Measurements from ENCODE around the gene SNAP29.
A peak's percentile ranks its signal among the peaks of the same experiment; 100 is the strongest.

The SNAP29 gene

GRCh38 chr22:20884454-20884853 is 25.6 kb downstream of the SNAP29 start:
- no peak for ATAC-seq (ENCODE audit: low read depth)
- Histone ChIP-seq H3K4me1 (ENCODE audit: insufficient read depth, poor library complexity, severe bottlenecking) (peaks cover 9% of the 10 kb centered on the region), H3K27ac (ENCODE audit: poor library complexity, severe bottlenecking) (no peak overlapping the region), H3K36me3 (ENCODE audit: low read depth) (peaks cover 52% of the 10 kb centered on the region), H3K27me3 (ENCODE audit: insufficient read depth, poor library complexity, severe bottlenecking) (no peaks in the 10 kb centered on the region), H3K4me3 (ENCODE audit: severe bottlenecking) (no peak overlapping the region), H3K9me3 (ENCODE audit: severe bottlenecking) (no peaks in the 10 kb centered on the region)
- no peak for TF ChIP-seq CTCF (IDR thresholded peaks at IDR 0.05; ENCODE audit: poor library complexity, severe bottlenecking)
- no peak for DNase-seq (ENCODE audit: low spot score)

DNA sequence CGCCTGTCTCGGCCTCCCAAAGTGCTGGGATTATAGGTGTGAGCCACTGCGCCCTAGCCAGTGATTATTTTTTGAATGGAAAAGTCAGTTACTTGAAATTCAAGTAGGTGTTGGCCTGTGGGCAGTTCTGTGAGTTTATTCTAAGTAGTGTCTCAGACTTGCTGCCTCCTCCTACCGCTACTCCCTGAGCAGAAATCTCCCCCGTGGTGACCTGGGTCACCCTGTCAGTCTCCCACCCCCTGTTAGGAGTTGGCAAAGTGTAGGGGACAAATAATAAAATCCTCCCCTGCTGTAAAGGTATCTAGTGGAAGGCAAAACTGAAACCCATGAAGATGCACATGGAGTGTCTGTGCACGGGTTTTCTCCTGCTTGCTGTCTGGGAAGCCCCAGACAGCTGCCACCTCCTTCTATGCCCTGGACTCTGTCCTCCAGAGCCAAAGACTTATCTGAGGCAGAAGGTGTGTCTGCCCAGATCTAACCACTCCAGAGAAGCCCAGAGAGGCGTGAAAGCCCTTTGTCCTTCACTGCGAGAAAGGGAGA is 26.3 kb downstream of the SNAP29 start:
- Histone ChIP-seq H3K4me3 (ENCODE audit: severe bottlenecking) (no peak overlapping the region), H3K36me3 (ENCODE audit: low read depth) (peaks cover 52% of the 10 kb centered on the region), H3K27ac (ENCODE audit: poor library complexity, severe bottlenecking) (no peak overlapping the region), H3K4me1 (ENCODE audit: insufficient read depth, poor library complexity, severe bottlenecking) (peaks cover 9% of the 10 kb centered on the region), H3K9me3 (ENCODE audit: severe bottlenecking) (no peaks in the 10 kb centered on the region), H3K27me3 (ENCODE audit: insufficient read depth, poor library complexity, severe bottlenecking) (no peaks in the 10 kb centered on the region)
- peak; percentile 10; the same call in 1 of the 3 replicates for ATAC-seq (ENCODE audit: low read depth)
- DNase-seq (ENCODE audit: low spot score) = no peak
- no peak for TF ChIP-seq CTCF (IDR thresholded peaks at IDR 0.05; ENCODE audit: poor library complexity, severe bottlenecking)

DNA sequence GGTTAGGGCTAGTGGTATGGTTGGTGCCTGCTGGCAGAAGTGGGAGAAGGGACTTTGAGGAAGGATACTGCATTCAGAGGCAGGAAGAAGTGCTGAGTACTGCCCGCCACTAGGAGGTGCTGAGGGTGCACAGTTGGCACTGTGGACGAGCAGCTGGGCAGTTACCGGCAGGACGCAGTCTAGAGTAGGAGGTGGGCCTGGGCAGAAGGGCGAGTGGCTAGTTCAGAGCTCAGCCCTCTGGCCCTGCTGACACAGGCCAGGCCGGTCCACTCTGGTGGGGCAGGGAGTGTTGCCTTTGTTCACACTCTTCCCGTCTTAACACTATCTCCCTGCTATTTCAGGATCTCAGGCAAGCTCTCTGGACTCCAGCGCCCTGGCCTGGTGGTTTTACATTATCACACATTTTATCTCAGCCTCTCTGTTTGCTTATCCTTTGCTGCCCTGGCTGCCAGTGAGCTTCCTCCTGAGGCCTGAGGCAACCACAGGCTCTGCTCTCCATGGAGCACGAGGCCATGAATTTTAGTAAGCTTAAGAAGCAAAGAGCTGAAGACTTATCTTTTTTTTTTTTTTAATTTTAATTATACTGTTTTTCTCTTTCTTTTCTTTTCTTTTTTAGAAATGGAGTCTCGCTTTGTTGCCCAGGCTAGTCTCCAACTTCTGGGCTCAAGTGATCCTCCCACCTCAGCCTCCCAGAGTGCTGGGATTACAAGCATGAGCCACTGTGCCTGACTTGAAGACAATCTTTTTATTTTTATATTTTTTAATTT is 26.9 kb downstream of the SNAP29 start:
- Histone ChIP-seq H3K4me3 (ENCODE audit: severe bottlenecking) (no peak overlapping the region), H3K27me3 (ENCODE audit: insufficient read depth, poor library complexity, severe bottlenecking) (no peaks in the 10 kb centered on the region), H3K36me3 (ENCODE audit: low read depth) (peaks cover 52% of the 10 kb centered on the region), H3K4me1 (ENCODE audit: insufficient read depth, poor library complexity, severe bottlenecking) (peaks cover 9% of the 10 kb centered on the region), H3K9me3 (ENCODE audit: severe bottlenecking) (no peaks in the 10 kb centered on the region), H3K27ac (ENCODE audit: poor library complexity, severe bottlenecking) (no peak overlapping the region)
- ATAC-seq (ENCODE audit: low read depth) (peak; percentile 95), DNase-seq (ENCODE audit: low spot score) (peak; percentile 72)
- TF ChIP-seq CTCF (IDR thresholded peaks at IDR 0.05; ENCODE audit: poor library complexity, severe bottlenecking) = peak; percentile 92

- peak; percentile 21; the same call in 1 of the 3 replicates for ATAC-seq (ENCODE audit: low read depth)
- no peaks in the 10 kb centered on the region for H3K27me3 ChIP-seq (ENCODE audit: insufficient read depth, poor library complexity, severe bottlenecking)
Measured at GRCh38 chr22:20887375-20887774, 28.6 kb downstream of the SNAP29 start.

More at GRCh38 chr22:20887375-20887774, 28.6 kb downstream of the SNAP29 start:
- TF ChIP-seq CTCF (IDR thresholded peaks at IDR 0.05; ENCODE audit: poor library complexity, severe bottlenecking) = no peak
- H3K4me1 ChIP-seq (ENCODE audit: insufficient read depth, poor library complexity, severe bottlenecking) = no peaks in the 10 kb centered on the region
- peaks cover 45% of the 10 kb centered on the region for H3K36me3 ChIP-seq (ENCODE audit: low read depth)
- no peak overlapping the region for H3K4me3 ChIP-seq (ENCODE audit: severe bottlenecking)
- H3K27ac ChIP-seq (ENCODE audit: poor library complexity, severe bottlenecking) = no peak overlapping the region
- DNase-seq (ENCODE audit: low spot score) = no peak
- no peaks in the 10 kb centered on the region for H3K9me3 ChIP-seq (ENCODE audit: severe bottlenecking)
